Testis (tissue), 3 donors: ENCODE results near the gene SHROOM1. TPM values are rescaled to one million over a fixed set of nuclear protein-coding genes. Genes with fewer than 3 reads are reported as not detected.

Source experiments
- DNase-seq: peaks from one replicate; pipeline ENCODE4 v3.0.0-alpha.2; 2019
- H3K27ac ChIP-seq, 2 donors: fragments of 200-600 bp; sonication (generic); one replicate each; pipeline ENCODE4 v1.5.1; 2019
- H3K27me3 ChIP-seq: fragments of 200-600 bp; sonication (generic); one replicate; pipeline ENCODE4 v1.5.1; 2019
- H3K36me3 ChIP-seq: fragments of 200-600 bp; sonication (generic); one replicate; pipeline ENCODE4 v1.5.1; 2017; ENCODE audit warnings: low read depth; ENCODE audit errors: missing control alignments
- H3K4me1 ChIP-seq: fragments of 200-600 bp; sonication (generic); one replicate; pipeline ENCODE4 v1.5.1; 2019
- H3K4me3 ChIP-seq, 2 donors: fragments of 200-600 bp; sonication (generic); one replicate each; pipeline ENCODE4 v1.5.1; 2017 to 2019
- H3K9me3 ChIP-seq: fragments of 200-600 bp; sonication (generic); one replicate; pipeline ENCODE4 v1.5.1; 2017
- POLR2A ChIP-seq: fragments of 450-650 bp; IDR thresholded peaks from one replicate; pipeline ENCODE4 v1.6.1; 2017; ENCODE audit warnings: antibody characterized with exemption, mild to moderate bottlenecking, moderate library complexity
- WGBS, 2 donors: methylation state at CpG; one replicate each; pipeline ENCODE4 v1.1.5; 2018; 5-methylcytosine and 5-hydroxymethylcytosine counted together
- intact Hi-C: fragments of 100-400 bp; cut with DNase I; formaldehyde crosslinking; loops from one replicate; pipeline ENCODE4 v1.15.1; 2023; ENCODE audit warnings: low total_unique reads
- polyA plus RNA-seq: library from polyadenylated mRNA; stranded (reverse); fragments of 350-450 nt; fragmentation: Illumina TruSeq; extraction: RNeasy Lipid Tissue Mini Kit (QIAGEN cat#74804); gene quantifications from one replicate; pipeline ENCODE4 v1.2.3, GENCODE V29; 2014; ENCODE audit warnings: low read depth, low replicate concordance; ENCODE audit not compliant: insufficient read depth
- total RNA-seq, 2 donors: library from RNA; depleted of rRNA; stranded (reverse); fragments of >200 nt; gene quantifications; one replicate each; pipeline ENCODE4 v1.2.3, GENCODE V29; 2016
- TF ChIP-seq, protein P1 (sequence below), 3 experiments: fragments of 450-650 bp in 2 of 3; fragments of 200-600 bp in 1 of 3; sonication (generic) in 1 of 3; IDR thresholded peaks; one replicate each; pipeline ENCODE4 v1.5.1; 2016 to 2019; ENCODE audit warnings: antibody characterized with exemption in 3 of 3, mild to moderate bottlenecking in 2 of 3, moderate library complexity in 1 of 3

Gene SHROOM1
- total and polyA plus RNA-seq, 3 donors from 2014 or later = 2.1 to 9.6 (median 9.0) TPM

DNA sequence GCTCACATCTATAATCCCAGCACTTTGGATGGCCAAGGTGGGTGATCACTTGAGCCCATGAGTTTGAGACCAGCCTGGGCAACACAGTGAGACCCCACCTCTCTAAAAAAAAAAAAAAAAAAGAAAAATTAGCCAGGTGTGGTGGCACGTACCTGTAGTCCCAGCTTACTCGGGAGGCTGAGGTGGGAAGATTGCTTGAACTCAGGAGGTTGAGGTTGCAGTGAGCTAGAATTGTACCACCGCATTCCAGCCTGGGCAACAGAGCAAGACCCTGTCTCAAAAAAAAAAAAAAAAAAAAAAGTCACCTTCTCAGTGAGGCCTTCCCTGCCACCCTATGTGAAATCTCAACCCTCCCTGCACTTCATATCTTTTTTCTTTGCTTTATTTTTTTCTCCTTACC lies 39.4 kb downstream of the SHROOM1 start:
- no peaks in the 10 kb centered on the region for H3K9me3 ChIP-seq

DNA sequence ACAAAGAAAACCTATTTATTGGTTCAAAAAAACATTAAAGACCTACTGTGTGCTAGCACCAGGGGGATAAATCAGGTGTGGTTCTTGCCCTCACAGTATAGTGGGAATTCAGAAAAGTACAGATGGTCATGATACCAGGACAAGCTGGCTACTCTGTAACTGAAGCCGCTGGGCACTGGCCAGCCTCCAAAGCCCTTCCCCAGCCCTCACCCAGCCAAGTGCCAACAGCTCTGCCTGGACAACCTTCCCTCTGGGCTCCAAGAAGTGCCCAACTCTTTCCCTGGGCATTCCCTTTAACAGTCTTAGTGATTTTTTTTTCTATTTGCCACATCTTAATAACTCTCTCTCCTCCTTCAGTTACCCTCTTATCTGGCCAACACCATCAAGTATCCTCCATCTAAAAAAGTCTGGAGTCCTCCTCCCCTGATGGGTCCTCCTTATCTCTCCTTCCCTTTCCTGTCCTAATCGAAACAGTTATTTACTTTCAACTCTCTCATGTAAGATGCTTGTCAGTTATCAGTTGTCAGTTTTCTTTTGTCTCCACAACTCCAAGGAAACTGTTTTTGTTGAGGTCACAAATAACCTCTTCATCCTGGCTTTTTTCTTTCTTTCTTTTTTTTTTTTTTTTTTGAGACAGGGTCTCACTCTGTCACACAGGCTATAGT lies 40.1 kb downstream of the SHROOM1 start:
- no peak for TF ChIP-seq POLR2A
- TF ChIP-seq, protein P1, sequence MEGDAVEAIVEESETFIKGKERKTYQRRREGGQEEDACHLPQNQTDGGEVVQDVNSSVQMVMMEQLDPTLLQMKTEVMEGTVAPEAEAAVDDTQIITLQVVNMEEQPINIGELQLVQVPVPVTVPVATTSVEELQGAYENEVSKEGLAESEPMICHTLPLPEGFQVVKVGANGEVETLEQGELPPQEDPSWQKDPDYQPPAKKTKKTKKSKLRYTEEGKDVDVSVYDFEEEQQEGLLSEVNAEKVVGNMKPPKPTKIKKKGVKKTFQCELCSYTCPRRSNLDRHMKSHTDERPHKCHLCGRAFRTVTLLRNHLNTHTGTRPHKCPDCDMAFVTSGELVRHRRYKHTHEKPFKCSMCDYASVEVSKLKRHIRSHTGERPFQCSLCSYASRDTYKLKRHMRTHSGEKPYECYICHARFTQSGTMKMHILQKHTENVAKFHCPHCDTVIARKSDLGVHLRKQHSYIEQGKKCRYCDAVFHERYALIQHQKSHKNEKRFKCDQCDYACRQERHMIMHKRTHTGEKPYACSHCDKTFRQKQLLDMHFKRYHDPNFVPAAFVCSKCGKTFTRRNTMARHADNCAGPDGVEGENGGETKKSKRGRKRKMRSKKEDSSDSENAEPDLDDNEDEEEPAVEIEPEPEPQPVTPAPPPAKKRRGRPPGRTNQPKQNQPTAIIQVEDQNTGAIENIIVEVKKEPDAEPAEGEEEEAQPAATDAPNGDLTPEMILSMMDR (IDR thresholded peaks at IDR 0.05) = no peak
- Histone ChIP-seq H3K9me3 (no peaks in the 10 kb centered on the region), H3K4me1 (no peaks in the 10 kb centered on the region), H3K36me3 (no peaks in the 10 kb centered on the region), H3K4me3 (no peak overlapping the region), H3K27ac (no peak overlapping the region), H3K27me3 (no peaks in the 10 kb centered on the region)
- intact Hi-C loops = no loop called here
- DNase-seq = peak; percentile 76
- WGBS, 2 donors = 71 to 72% methylated on average over 2 of the region's 2 CpGs

More for the DNA sequence above, 39.4 kb downstream of the SHROOM1 start:
- WGBS, 2 donors = 89 to 94% methylated on average over 3 of the region's 3 CpGs
- TF ChIP-seq POLR2A = no peak
- TF ChIP-seq, protein P1 (IDR thresholded peaks at IDR 0.05) = no peak
- no peaks in the 10 kb centered on the region for H3K27me3 ChIP-seq
- no peak overlapping the region for H3K4me3 ChIP-seq
- DNase-seq = no peak
- H3K4me1 ChIP-seq = no peaks in the 10 kb centered on the region
- no peak overlapping the region for H3K27ac ChIP-seq
- no peaks in the 10 kb centered on the region for H3K36me3 ChIP-seq
- intact Hi-C loops = no loop called here

- no peaks in the 10 kb centered on the region for H3K4me1 ChIP-seq
- H3K36me3 ChIP-seq = no peaks in the 10 kb centered on the region
- intact Hi-C loops = no loop called here
- 81 to 88% methylated on average over 8 of the region's 8 CpGs for WGBS, 2 donors
- no peak for TF ChIP-seq POLR2A
- TF ChIP-seq, protein P1 (IDR thresholded peaks at IDR 0.05) = no peak
- H3K27me3 ChIP-seq = no peaks in the 10 kb centered on the region
- H3K9me3 ChIP-seq = no peaks in the 10 kb centered on the region
- no peak overlapping the region for H3K4me3 ChIP-seq
- no peak overlapping the region for H3K27ac ChIP-seq
- peak; percentile 6 for DNase-seq
Observed at GRCh38 chr5:132788990-132789886, 41.2 kb downstream of the SHROOM1 start.

GRCh38 chr5:132788508-132788907 lies 41.9 kb downstream of the SHROOM1 start:
- intact Hi-C loops = no loop called here
- no peaks in the 10 kb centered on the region for H3K9me3 ChIP-seq
- H3K36me3 ChIP-seq = no peaks in the 10 kb centered on the region
- DNase-seq = peak; percentile 3
- no peaks in the 10 kb centered on the region for H3K27me3 ChIP-seq
- H3K27ac ChIP-seq = no peak overlapping the region
- no peak overlapping the region for H3K4me3 ChIP-seq
- TF ChIP-seq POLR2A = no peak
- TF ChIP-seq, protein P1 (IDR thresholded peaks at IDR 0.05) = no peak
- no peaks in the 10 kb centered on the region for H3K4me1 ChIP-seq
- 86 to 97% methylated on average over 1 of the region's 1 CpG for WGBS, 2 donors
